GM12874 (cell line): ENCODE measurements around the gene BMP6.

Experiments
- CTCF ChIP-seq: IDR thresholded peaks from 2 replicates; pipeline ENCODE4 v1.5.1; 2011; ENCODE audit warnings: low read depth, mild to moderate bottlenecking, control low read depth, low read length, moderate library complexity; ENCODE audit not compliant: insufficient read depth

The BMP6 gene

GRCh38 chr6:7776509-7776908 lies 50.6 kb downstream of the BMP6 start:
- no peak for TF ChIP-seq CTCF

DNA sequence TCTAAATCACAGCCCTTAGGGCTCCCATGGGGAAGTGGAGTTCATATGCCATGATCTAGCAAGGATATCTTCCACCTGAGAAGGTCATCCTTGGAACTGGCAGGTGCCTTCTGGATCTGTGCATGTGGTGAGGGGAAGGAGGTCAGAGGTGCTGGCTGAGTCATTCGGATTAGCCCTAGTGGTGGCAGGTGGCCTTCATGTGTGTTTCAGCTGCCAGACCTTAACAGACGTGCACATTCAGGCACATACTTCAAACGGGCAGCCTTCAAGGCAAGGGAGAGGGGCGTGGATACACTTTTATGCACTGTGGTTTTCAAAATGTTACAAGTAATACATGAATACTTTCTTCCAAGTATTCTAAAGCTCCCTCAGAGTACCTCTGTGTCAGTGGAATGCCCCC lies 51.2 kb downstream of the BMP6 start:
- no peak for TF ChIP-seq CTCF

- no peak for TF ChIP-seq CTCF
Measured at GRCh38 chr6:7781240-7781639, 55.3 kb downstream of the BMP6 start.

DNA sequence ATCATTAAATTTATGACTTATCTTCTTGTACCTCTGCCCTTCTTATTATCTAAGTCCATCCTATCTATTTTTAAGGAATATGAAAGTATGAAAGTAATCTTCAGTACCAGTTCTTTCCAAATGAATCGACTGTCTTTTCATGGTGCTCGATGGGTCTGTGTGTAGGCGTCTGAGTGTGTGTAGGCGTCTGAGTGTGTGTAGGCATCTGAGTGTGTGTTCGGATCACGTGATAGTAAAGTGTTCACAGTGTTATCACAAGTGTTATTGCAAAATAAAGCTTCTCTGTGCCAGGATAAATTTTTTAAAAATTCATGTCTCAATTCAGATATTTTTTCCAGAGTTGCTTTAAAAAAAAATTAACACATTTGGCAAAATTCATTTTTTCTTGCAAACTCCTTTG lies 58.3 kb downstream of the BMP6 start:
- TF ChIP-seq CTCF, result no peak

GRCh38 chr6:7784706-7785105 lies 58.8 kb downstream of the BMP6 start:
- no peak for TF ChIP-seq CTCF

- no peak for TF ChIP-seq CTCF
Measured at GRCh38 chr6:7785243-7786035, 59.5 kb downstream of the BMP6 start.

GRCh38 chr6:7786214-7786661 lies 60.3 kb downstream of the BMP6 start:
- no peak for TF ChIP-seq CTCF
